ENCODE results near the gene SHISA5. TPM values are rescaled to one million over a fixed set of nuclear protein-coding genes. Genes with fewer than 3 reads are reported as not detected.

Gene SHISA5
- total RNA-seq, 2 donors from 2014 or later: 192 to 193 TPM

DNA sequence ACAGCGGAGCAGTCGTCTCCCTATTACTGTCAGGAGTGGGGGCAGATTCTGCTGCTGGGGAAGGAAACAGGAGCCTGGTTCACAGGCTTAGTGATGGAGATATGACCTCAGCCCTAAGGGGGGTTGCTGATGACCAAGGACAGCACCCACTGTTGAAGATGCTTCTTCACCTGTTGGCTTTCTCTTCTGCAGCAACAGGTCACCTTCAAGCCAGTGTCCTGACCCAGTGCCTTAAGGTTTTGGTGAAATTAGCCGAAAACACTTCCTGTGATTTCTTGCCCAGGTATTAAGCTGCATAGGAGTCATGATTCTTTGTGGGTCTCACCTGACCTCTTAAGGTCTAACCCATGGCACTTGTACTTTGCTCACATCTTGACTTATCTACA, 43.5 kb downstream of the SHISA5 start:
- H3K4me1 ChIP-seq (ENCODE audit: control insufficient read depth, insufficient read depth, low read length): no peaks in the 10 kb centered on the region
- no peaks in the 10 kb centered on the region for H3K9me3 Mint-ChIP-seq
- 92 to 95% methylated on average over 3 of the region's 3 CpGs for WGBS, 2 experiments (ENCODE audit: insufficient coverage in 1 of 2, insufficient read length in 1 of 2)
- no peak overlapping the region for H3K4me3 Mint-ChIP-seq
- H3K27ac Mint-ChIP-seq: no peak overlapping the region
- H3K9me3 ChIP-seq (ENCODE audit: control insufficient read depth, low read length): no peaks in the 10 kb centered on the region
- TF ChIP-seq, protein P1, sequence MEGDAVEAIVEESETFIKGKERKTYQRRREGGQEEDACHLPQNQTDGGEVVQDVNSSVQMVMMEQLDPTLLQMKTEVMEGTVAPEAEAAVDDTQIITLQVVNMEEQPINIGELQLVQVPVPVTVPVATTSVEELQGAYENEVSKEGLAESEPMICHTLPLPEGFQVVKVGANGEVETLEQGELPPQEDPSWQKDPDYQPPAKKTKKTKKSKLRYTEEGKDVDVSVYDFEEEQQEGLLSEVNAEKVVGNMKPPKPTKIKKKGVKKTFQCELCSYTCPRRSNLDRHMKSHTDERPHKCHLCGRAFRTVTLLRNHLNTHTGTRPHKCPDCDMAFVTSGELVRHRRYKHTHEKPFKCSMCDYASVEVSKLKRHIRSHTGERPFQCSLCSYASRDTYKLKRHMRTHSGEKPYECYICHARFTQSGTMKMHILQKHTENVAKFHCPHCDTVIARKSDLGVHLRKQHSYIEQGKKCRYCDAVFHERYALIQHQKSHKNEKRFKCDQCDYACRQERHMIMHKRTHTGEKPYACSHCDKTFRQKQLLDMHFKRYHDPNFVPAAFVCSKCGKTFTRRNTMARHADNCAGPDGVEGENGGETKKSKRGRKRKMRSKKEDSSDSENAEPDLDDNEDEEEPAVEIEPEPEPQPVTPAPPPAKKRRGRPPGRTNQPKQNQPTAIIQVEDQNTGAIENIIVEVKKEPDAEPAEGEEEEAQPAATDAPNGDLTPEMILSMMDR (conservative IDR thresholded peaks at IDR 0.05): no peak
- no peaks in the 10 kb centered on the region for H3K27me3 ChIP-seq (ENCODE audit: control insufficient read depth, insufficient read depth, low read length, poor library complexity, severe bottlenecking)
- no peak overlapping the region for H3K9ac ChIP-seq (ENCODE audit: extremely low read depth, low read length, poor library complexity, severe bottlenecking)
- no peak for DNase-seq
- no peak overlapping the region for H3K4me3 ChIP-seq (ENCODE audit: low read length)
- peaks cover 23% of the 10 kb centered on the region for H3K36me3 Mint-ChIP-seq (ENCODE audit: low read depth)
- H3K36me3 ChIP-seq (ENCODE audit: control insufficient read depth, insufficient read depth, low read length): peaks cover 41% of the 10 kb centered on the region
- H3K27me3 Mint-ChIP-seq (ENCODE audit: insufficient read depth): no peaks in the 10 kb centered on the region
- H3K27ac ChIP-seq (ENCODE audit: low read depth, low read length): no peak overlapping the region
- peaks cover 4% of the 10 kb centered on the region for H3K4me1 Mint-ChIP-seq

DNA sequence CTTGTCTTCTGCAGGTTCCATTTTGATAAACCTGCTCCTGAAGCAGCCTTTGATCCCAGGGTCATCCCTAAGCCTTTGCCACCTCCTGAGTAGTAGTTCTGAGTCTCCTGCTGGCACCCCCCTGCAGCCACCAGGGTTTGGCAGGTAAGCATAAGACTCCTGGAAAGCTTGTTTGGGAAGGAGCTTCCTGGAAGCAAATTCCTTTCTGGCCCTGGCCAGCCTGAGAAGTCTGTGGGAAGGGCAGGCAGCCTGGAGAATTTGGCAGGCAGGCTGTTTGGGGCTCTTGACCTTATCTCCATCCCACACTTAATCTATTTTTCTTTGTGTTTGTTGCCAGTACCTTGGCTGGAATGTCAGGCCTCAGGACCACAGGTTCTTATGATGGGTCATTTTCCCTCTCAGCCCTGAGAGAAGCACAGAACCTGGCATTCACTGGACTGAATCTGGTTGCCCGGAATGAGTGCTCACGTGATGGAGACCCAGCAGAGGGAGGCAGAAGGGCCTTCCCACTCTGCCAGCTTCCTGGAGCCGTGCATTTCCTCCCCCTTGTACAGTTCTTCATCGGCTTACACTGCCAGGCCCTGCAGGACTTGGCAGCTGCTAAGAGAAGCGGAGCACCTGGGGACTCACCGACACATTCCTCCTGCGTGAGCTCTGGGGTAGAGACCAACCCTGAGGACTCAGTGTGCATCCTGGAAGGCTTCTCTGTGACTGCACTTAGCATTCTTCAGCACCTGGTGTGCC, 44.0 kb downstream of the SHISA5 start:
- no peaks in the 10 kb centered on the region for H3K27me3 Mint-ChIP-seq (ENCODE audit: insufficient read depth)
- H3K4me3 Mint-ChIP-seq: no peak overlapping the region
- no peaks in the 10 kb centered on the region for H3K4me1 Mint-ChIP-seq
- no peak overlapping the region for H3K4me3 ChIP-seq (ENCODE audit: low read length)
- H3K27ac Mint-ChIP-seq: no peak overlapping the region
- DNase-seq: no peak
- H3K9me3 Mint-ChIP-seq: no peaks in the 10 kb centered on the region
- WGBS, 2 experiments (ENCODE audit: insufficient coverage in 1 of 2, insufficient read length in 1 of 2): 90 to 98% methylated on average over 6 to 7 of the region's 7 CpGs
- TF ChIP-seq, protein P1 (conservative IDR thresholded peaks at IDR 0.05): no peak
- no peaks in the 10 kb centered on the region for H3K4me1 ChIP-seq (ENCODE audit: control insufficient read depth, insufficient read depth, low read length)
- peaks cover 47% of the 10 kb centered on the region for H3K36me3 ChIP-seq (ENCODE audit: control insufficient read depth, insufficient read depth, low read length)
- no peaks in the 10 kb centered on the region for H3K27me3 ChIP-seq (ENCODE audit: control insufficient read depth, insufficient read depth, low read length, poor library complexity, severe bottlenecking)
- peaks cover 27% of the 10 kb centered on the region for H3K36me3 Mint-ChIP-seq (ENCODE audit: low read depth)
- H3K27ac ChIP-seq (ENCODE audit: low read depth, low read length): no peak overlapping the region
- no peaks in the 10 kb centered on the region for H3K9me3 ChIP-seq (ENCODE audit: control insufficient read depth, low read length)
- no peak overlapping the region for H3K9ac ChIP-seq (ENCODE audit: extremely low read depth, low read length, poor library complexity, severe bottlenecking)

DNA sequence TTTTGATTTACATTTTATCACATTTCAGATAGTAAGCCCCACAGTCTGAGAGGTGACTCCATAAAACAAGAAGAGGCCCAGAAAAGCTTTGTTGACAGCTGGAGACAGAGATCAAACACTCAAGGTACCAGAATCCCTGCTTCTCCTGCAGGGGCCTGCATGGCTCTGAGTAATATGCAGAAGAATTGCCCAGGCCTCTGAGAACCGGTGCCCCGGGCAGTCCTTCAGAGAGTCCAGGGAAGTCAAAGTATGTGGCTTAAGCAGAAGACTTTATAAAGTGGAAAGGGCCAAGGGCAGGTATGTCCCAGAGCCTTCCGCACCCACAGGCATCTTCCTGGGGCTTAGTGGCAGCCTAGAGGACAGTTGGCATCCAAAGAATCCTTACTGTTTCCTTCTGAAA, 44.6 kb downstream of the SHISA5 start:
- H3K4me1 ChIP-seq (ENCODE audit: control insufficient read depth, insufficient read depth, low read length): no peaks in the 10 kb centered on the region
- H3K4me3 ChIP-seq (ENCODE audit: low read length): no peak overlapping the region
- H3K27me3 ChIP-seq (ENCODE audit: control insufficient read depth, insufficient read depth, low read length, poor library complexity, severe bottlenecking): no peaks in the 10 kb centered on the region
- WGBS, 2 experiments (ENCODE audit: insufficient coverage in 1 of 2, insufficient read length in 1 of 2): 92 to 96% methylated on average over 3 of the region's 3 CpGs
- Mint-ChIP-seq H3K4me1 (no peaks in the 10 kb centered on the region), H3K27ac (no peak overlapping the region), H3K4me3 (no peak overlapping the region), H3K36me3 (ENCODE audit: low read depth) (peaks cover 33% of the 10 kb centered on the region), H3K9me3 (no peaks in the 10 kb centered on the region), H3K27me3 (ENCODE audit: insufficient read depth) (no peaks in the 10 kb centered on the region)
- H3K9me3 ChIP-seq (ENCODE audit: control insufficient read depth, low read length): no peaks in the 10 kb centered on the region
- no peak overlapping the region for H3K27ac ChIP-seq (ENCODE audit: low read depth, low read length)
- DNase-seq: no peak
- H3K36me3 ChIP-seq (ENCODE audit: control insufficient read depth, insufficient read depth, low read length): peaks cover 50% of the 10 kb centered on the region
- TF ChIP-seq, protein P1 (conservative IDR thresholded peaks at IDR 0.05): no peak
- H3K9ac ChIP-seq (ENCODE audit: extremely low read depth, low read length, poor library complexity, severe bottlenecking): no peak overlapping the region

Measured in endodermal cell (in vitro differentiated cells).